Uterus (tissue), 4 donors: Measurements from ENCODE around the gene DLGAP5. TPM values are rescaled to one million over a fixed set of nuclear protein-coding genes. Genes with fewer than 3 reads are reported as not detected.

ENCODE experiments used
- DNase-seq, 2 donors: peaks; one replicate each; pipeline ENCODE4 v3.0.0-alpha.2; 2019 to 2020
- H3K27ac ChIP-seq, 2 donors: fragments of 200-600 bp; sonication (generic); 1 replicate in 1 of 2; 2 replicates in 1 of 2; pipeline ENCODE4 v1.5.1; 2016 to 2018
- H3K27me3 ChIP-seq, 2 donors: fragments of 200-600 bp; sonication (generic); one replicate each; pipeline ENCODE4 v1.5.1; 2018 to 2019; ENCODE audit warnings: control low read depth in 1 of 2
- H3K36me3 ChIP-seq, 2 donors: fragments of 200-600 bp; sonication (generic); one replicate each; pipeline ENCODE4 v1.5.1; 2019; ENCODE audit warnings: control low read depth in 1 of 2
- H3K4me1 ChIP-seq, 2 donors: fragments of 200-600 bp; sonication (generic); one replicate each; pipeline ENCODE4 v1.5.1; 2018 to 2019; ENCODE audit warnings: control low read depth in 1 of 2
- H3K4me3 ChIP-seq, 2 donors: fragments of 200-600 bp; sonication (generic); 1 replicate in 1 of 2; 2 replicates in 1 of 2; pipeline ENCODE4 v1.5.1; 2018 to 2019; ENCODE audit warnings: mild to moderate bottlenecking in 1 of 2
- H3K9me3 ChIP-seq, 2 donors: fragments of 200-600 bp; sonication (generic); one replicate each; pipeline ENCODE4 v1.5.1; 2019; ENCODE audit warnings: control low read depth in 1 of 2
- POLR2A ChIP-seq, 2 donors: fragments of 450-650 bp; IDR thresholded peaks; one replicate each; pipeline ENCODE4 v1.6.1; 2016; ENCODE audit warnings: antibody characterized with exemption in 2 of 2, mild to moderate bottlenecking in 1 of 2, moderate library complexity in 1 of 2
- intact Hi-C: fragments of 100-400 bp; cut with DNase I; formaldehyde crosslinking; loops from one replicate; pipeline ENCODE4 v1.15.1; 2023; ENCODE audit warnings: low total_unique reads
- total RNA-seq, 4 donors: library from RNA; depleted of rRNA in 3 of 4; stranded (reverse); fragments of >200 nt in 3 of 4; gene quantifications; one replicate each; pipeline versions ENCODE4 v1.1.0 to v1.2.4, GENCODE V29; 2014 to 2023
- TF ChIP-seq, protein P1 (sequence below), 4 experiments: fragments of 200-600 bp in 2 of 4; fragments of 450-650 bp in 2 of 4; sonication (generic) in 2 of 4; IDR thresholded peaks; one replicate each; pipeline ENCODE4 v1.5.1; 2016 to 2019; ENCODE audit warnings: antibody characterized with exemption in 4 of 4, mild to moderate bottlenecking in 2 of 4, moderate library complexity in 1 of 4
- donor health status: DM: yes; HTN: yes; CAD: no.

DLGAP5 gene
- total RNA-seq, 4 donors from 2014 or later, result 0.29 to 22.1 TPM; not detected in 2

GRCh38 chr14:55158412-55158811, 33.0 kb downstream of the DLGAP5 start:
- no peak for DNase-seq
- intact Hi-C loops, result no loop called here
- H3K27me3 ChIP-seq, result no peaks in the 10 kb centered on the region
- H3K4me1 ChIP-seq, result no peaks in the 10 kb centered on the region
- H3K9me3 ChIP-seq, result no peaks in the 10 kb centered on the region
- no peak overlapping the region for H3K4me3 ChIP-seq
- peaks cover 0 to 4% of the 10 kb centered on the region in 2 donors for H3K36me3 ChIP-seq
- TF ChIP-seq POLR2A (IDR thresholded peaks at IDR 0.05), result no peak
- TF ChIP-seq, protein P1, sequence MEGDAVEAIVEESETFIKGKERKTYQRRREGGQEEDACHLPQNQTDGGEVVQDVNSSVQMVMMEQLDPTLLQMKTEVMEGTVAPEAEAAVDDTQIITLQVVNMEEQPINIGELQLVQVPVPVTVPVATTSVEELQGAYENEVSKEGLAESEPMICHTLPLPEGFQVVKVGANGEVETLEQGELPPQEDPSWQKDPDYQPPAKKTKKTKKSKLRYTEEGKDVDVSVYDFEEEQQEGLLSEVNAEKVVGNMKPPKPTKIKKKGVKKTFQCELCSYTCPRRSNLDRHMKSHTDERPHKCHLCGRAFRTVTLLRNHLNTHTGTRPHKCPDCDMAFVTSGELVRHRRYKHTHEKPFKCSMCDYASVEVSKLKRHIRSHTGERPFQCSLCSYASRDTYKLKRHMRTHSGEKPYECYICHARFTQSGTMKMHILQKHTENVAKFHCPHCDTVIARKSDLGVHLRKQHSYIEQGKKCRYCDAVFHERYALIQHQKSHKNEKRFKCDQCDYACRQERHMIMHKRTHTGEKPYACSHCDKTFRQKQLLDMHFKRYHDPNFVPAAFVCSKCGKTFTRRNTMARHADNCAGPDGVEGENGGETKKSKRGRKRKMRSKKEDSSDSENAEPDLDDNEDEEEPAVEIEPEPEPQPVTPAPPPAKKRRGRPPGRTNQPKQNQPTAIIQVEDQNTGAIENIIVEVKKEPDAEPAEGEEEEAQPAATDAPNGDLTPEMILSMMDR (IDR thresholded peaks at IDR 0.05), result no peak
- no peak overlapping the region for H3K27ac ChIP-seq

DNA sequence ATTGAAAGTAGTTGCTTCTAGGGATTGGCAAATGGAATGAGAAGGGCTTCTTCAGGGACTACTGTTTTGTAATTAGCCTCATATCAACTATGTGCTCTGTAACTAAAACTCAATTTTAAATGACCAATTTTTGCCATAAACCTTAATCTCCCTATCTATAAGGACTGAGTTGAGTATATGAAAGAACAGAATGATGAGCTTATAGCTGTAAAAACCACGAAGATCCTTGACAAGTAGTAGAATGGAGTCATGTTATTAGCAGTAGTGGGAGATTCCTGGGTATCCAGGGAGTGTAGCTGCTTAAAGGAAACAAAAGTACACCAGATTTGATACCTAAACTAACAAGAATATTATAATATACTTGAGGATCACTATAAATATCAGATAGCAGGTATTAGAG, 34.3 kb downstream of the DLGAP5 start:
- no peak for TF ChIP-seq POLR2A (IDR thresholded peaks at IDR 0.05)
- TF ChIP-seq, protein P1 (IDR thresholded peaks at IDR 0.05), result no peak
- Histone ChIP-seq H3K9me3 (no peaks in the 10 kb centered on the region), H3K27ac (no peak overlapping the region), H3K36me3 (no peaks in the 10 kb centered on the region), H3K4me3 (no peak overlapping the region), H3K27me3 (no peaks in the 10 kb centered on the region), H3K4me1 (no peaks in the 10 kb centered on the region)
- intact Hi-C loops, result no loop called here
- no peak for DNase-seq

GRCh38 chr14:55153951-55154350, 37.4 kb downstream of the DLGAP5 start:
- Histone ChIP-seq H3K27ac (no peak overlapping the region), H3K27me3 (no peaks in the 10 kb centered on the region), H3K36me3 (no peaks in the 10 kb centered on the region), H3K9me3 (no peaks in the 10 kb centered on the region), H3K4me1 (no peaks in the 10 kb centered on the region), H3K4me3 (no peak overlapping the region)
- TF ChIP-seq, protein P1 (IDR thresholded peaks at IDR 0.05), result no peak
- no peak for TF ChIP-seq POLR2A (IDR thresholded peaks at IDR 0.05)
- no peak for DNase-seq
- intact Hi-C loops, result no loop called here

- no peaks in the 10 kb centered on the region for H3K36me3 ChIP-seq
- intact Hi-C loops, result no loop called here
- TF ChIP-seq POLR2A (IDR thresholded peaks at IDR 0.05), result no peak
- TF ChIP-seq, protein P1 (IDR thresholded peaks at IDR 0.05), result no peak
- no peaks in the 10 kb centered on the region for H3K4me1 ChIP-seq
- H3K4me3 ChIP-seq, result no peak overlapping the region
- no peaks in the 10 kb centered on the region for H3K9me3 ChIP-seq
- H3K27me3 ChIP-seq, result no peaks in the 10 kb centered on the region
- DNase-seq, result no peak
- H3K27ac ChIP-seq, result no peak overlapping the region
These were observed 39.2 kb downstream of the DLGAP5 start for GRCh38 chr14:55152052-55152753.

DNA sequence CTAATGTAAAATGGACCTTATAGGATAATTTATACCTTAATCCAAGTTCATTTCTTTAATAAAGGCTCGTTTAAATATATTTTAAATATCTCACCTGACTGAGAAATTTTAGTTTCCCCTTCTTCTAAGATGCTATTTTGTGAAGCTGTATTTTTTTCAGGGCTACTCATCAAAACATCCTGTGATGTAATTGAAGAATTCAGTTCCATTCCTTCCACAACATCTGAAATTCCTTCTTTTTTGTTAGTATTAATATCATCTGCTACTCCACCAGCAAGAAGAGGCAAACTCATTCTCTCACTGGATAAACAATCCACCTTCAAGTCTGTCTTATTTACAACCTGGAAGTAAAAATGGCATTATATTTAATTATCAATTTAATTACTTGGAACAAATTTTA, 39.8 kb downstream of the DLGAP5 start:
- TF ChIP-seq POLR2A (IDR thresholded peaks at IDR 0.05), result no peak
- TF ChIP-seq, protein P1 (IDR thresholded peaks at IDR 0.05), result no peak
- no peaks in the 10 kb centered on the region for H3K9me3 ChIP-seq
- H3K27me3 ChIP-seq, result no peaks in the 10 kb centered on the region
- no peak overlapping the region for H3K4me3 ChIP-seq
- no peaks in the 10 kb centered on the region for H3K4me1 ChIP-seq
- no peak overlapping the region for H3K27ac ChIP-seq
- no peaks in the 10 kb centered on the region for H3K36me3 ChIP-seq
- DNase-seq, result no peak
- intact Hi-C loops, result no loop called here
